ENCODE data around the gene HDAC4.

- TF ChIP-seq CTCF (IDR thresholded peaks at IDR 0.05): no peak
- no peak for TF ChIP-seq POLR2AphosphoS5 (IDR thresholded peaks at IDR 0.05)
- TF ChIP-seq POLR2A (IDR thresholded peaks at IDR 0.05): no peak
These were observed 298.6 kb downstream of the HDAC4 start for GRCh38 chr2:239102266-239102665.

Measured in stomach (tissue), 4 donors.